ENCODE data around the gene EPHB2. TPM values are rescaled to one million over a fixed set of nuclear protein-coding genes. Genes with fewer than 3 reads are reported as not detected.

The EPHB2 gene
- total RNA-seq, 1 experiment from 2014 or later: 0.79 TPM

GRCh38 chr1:22801761-22802160 lies 91.1 kb downstream of the EPHB2 start:
- intact Hi-C loops (cut with micrococcal nuclease): no loop called here
- ChIA-PET CTCF (interaction anchor here (0.8 kb wide), 1 partner anchor 60 kb away, joined by 4 read pairs; no protein-coding TSS in a partner anchor), POLR2A (no interaction called here)
- Mint-ChIP-seq H3K27me3 (ENCODE audit: insufficient read depth, unreplicated experiment) (no peaks in the 10 kb centered on the region), H3K36me3 (ENCODE audit: insufficient read depth, unreplicated experiment) (no peaks in the 10 kb centered on the region), H3K4me1 (ENCODE audit: insufficient read depth, unreplicated experiment) (peaks cover 7% of the 10 kb centered on the region), H3K9me3 (ENCODE audit: unreplicated experiment) (no peaks in the 10 kb centered on the region), H3K4me3 (ENCODE audit: unreplicated experiment) (no peak overlapping the region), H3K27ac (ENCODE audit: low read depth, unreplicated experiment) (no peak overlapping the region)
- no peak for TF ChIP-seq CTCF (IDR thresholded peaks at IDR 0.05; ENCODE audit: unreplicated experiment)
- BruUV-seq (replicated peaks): no TSS peak
- no peak for DNase-seq (ENCODE audit: unreplicated experiment)

GRCh38 chr1:22803833-22804232 lies 93.2 kb downstream of the EPHB2 start:
- ChIA-PET CTCF (interaction anchor here (0.6 kb wide), 2 partner anchors 8 to 30 kb away, joined by 3 read pairs; no protein-coding TSS in a partner anchor), POLR2A (interaction anchor here (0.8 kb wide), 1 partner anchor 9 kb away, joined by 3 read pairs; no protein-coding TSS in a partner anchor)
- intact Hi-C loops (cut with micrococcal nuclease): no loop called here
- Mint-ChIP-seq H3K27ac (ENCODE audit: low read depth, unreplicated experiment) (no peak overlapping the region), H3K9me3 (ENCODE audit: unreplicated experiment) (no peaks in the 10 kb centered on the region), H3K36me3 (ENCODE audit: insufficient read depth, unreplicated experiment) (no peaks in the 10 kb centered on the region), H3K27me3 (ENCODE audit: insufficient read depth, unreplicated experiment) (no peaks in the 10 kb centered on the region), H3K4me1 (ENCODE audit: insufficient read depth, unreplicated experiment) (peaks cover 12% of the 10 kb centered on the region), H3K4me3 (ENCODE audit: unreplicated experiment) (no peak overlapping the region)
- BruUV-seq (replicated peaks): no TSS peak
- DNase-seq (ENCODE audit: unreplicated experiment): no peak
- TF ChIP-seq CTCF (IDR thresholded peaks at IDR 0.05; ENCODE audit: unreplicated experiment): no peak

DNA sequence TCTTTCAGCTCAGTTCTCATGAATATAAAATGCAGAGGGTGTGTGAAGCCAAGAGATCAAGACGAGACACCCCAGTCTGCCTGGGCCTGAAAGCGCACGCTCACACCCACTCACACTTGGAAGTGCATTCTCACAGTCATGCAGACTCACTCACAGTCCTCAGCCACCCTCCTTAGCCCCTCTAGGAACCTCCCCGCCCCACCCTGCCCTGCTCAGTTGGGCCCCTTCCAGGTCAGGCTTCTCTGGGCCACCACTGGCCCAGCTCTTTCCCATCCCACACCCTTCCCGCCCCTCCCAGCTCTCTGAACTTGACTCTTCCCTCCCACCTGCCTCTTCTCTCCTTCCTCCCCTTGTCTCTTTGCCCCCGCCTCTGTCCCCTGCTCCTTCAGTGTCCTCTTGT lies 93.8 kb downstream of the EPHB2 start:
- H3K9me3 Mint-ChIP-seq (ENCODE audit: unreplicated experiment): no peaks in the 10 kb centered on the region
- peak; percentile 3 for DNase-seq (ENCODE audit: unreplicated experiment)
- POLR2A ChIA-PET: no interaction called here

GRCh38 chr1:22804969-22805671 lies 94.5 kb downstream of the EPHB2 start:
- BruUV-seq (replicated peaks): no TSS peak
- no peak overlapping the region for H3K4me3 Mint-ChIP-seq (ENCODE audit: unreplicated experiment)
- peaks cover 12% of the 10 kb centered on the region for H3K4me1 Mint-ChIP-seq (ENCODE audit: insufficient read depth, unreplicated experiment)
- DNase-seq (ENCODE audit: unreplicated experiment): no peak
- CTCF ChIA-PET: no interaction called here
- intact Hi-C loops (cut with micrococcal nuclease): no loop called here
- H3K36me3 Mint-ChIP-seq (ENCODE audit: insufficient read depth, unreplicated experiment): no peaks in the 10 kb centered on the region
- no peaks in the 10 kb centered on the region for H3K27me3 Mint-ChIP-seq (ENCODE audit: insufficient read depth, unreplicated experiment)
- H3K27ac Mint-ChIP-seq (ENCODE audit: low read depth, unreplicated experiment): no peak overlapping the region
- POLR2A ChIA-PET: no interaction called here
- no peaks in the 10 kb centered on the region for H3K9me3 Mint-ChIP-seq (ENCODE audit: unreplicated experiment)
- TF ChIP-seq CTCF (IDR thresholded peaks at IDR 0.05; ENCODE audit: unreplicated experiment): no peak

More for the DNA sequence above, 93.8 kb downstream of the EPHB2 start:
- TF ChIP-seq CTCF (IDR thresholded peaks at IDR 0.05; ENCODE audit: unreplicated experiment): no peak
- intact Hi-C loops (cut with micrococcal nuclease): no loop called here
- Mint-ChIP-seq H3K27me3 (ENCODE audit: insufficient read depth, unreplicated experiment) (no peaks in the 10 kb centered on the region), H3K4me1 (ENCODE audit: insufficient read depth, unreplicated experiment) (peaks cover 12% of the 10 kb centered on the region), H3K27ac (ENCODE audit: low read depth, unreplicated experiment) (no peak overlapping the region), H3K36me3 (ENCODE audit: insufficient read depth, unreplicated experiment) (no peaks in the 10 kb centered on the region), H3K4me3 (ENCODE audit: unreplicated experiment) (no peak overlapping the region)
- CTCF ChIA-PET: interaction anchor here (0.6 kb wide), 1 partner anchor 30 kb away, joined by 3 read pairs; no protein-coding TSS in a partner anchor
- no TSS peak for BruUV-seq (replicated peaks)

Measured in MCF 10A (cell line).